ENCODE measurements around the gene PHLDA1. TPM values are rescaled to one million over a fixed set of nuclear protein-coding genes. Genes with fewer than 3 reads are reported as not detected.

The PHLDA1 gene
- total RNA-seq, 1 experiment from 2014 or later: 46.2 TPM

- intact Hi-C loops (cut with micrococcal nuclease; ENCODE audit: unreplicated experiment): no loop called here
- H3K9me3 Mint-ChIP-seq (ENCODE audit: unreplicated experiment): no peaks in the 10 kb centered on the region
- no peak overlapping the region for H3K4me3 ChIP-seq (ENCODE audit: low read depth, low read length)
- ChIA-PET POLR2A (interaction anchor here (0.6 kb wide), 1 partner anchor 299 kb away, joined by 6 read pairs; no protein-coding TSS in a partner anchor), CTCF (interaction anchor here (0.7 to 0.9 kb wide), 2 partner anchors 422 to 515 kb away, joined by 3 read pairs; no protein-coding TSS in a partner anchor)
- DNase-seq: no peak
- no peaks in the 10 kb centered on the region for H3K9me3 ChIP-seq
- peaks cover 4% of the 10 kb centered on the region for H3K4me1 Mint-ChIP-seq (ENCODE audit: low read depth, unreplicated experiment)
- TF ChIP-seq CTCF (IDR thresholded peaks at IDR 0.05; ENCODE audit: insufficient read depth in 1 of 2, low read depth in 1 of 2, low read length in 1 of 2, severe bottlenecking in 1 of 2, unreplicated experiment in 1 of 2): no peak
- H3K27me3 Mint-ChIP-seq (ENCODE audit: insufficient read depth, unreplicated experiment): no peaks in the 10 kb centered on the region
- no peaks in the 10 kb centered on the region for H3K27me3 ChIP-seq (replicated peaks; ENCODE audit: control insufficient read depth, insufficient read depth, low read length)
- H3K4me1 ChIP-seq: peaks cover 15% of the 10 kb centered on the region
- H3K4me3 Mint-ChIP-seq (ENCODE audit: unreplicated experiment): no peak overlapping the region
- H3K27ac Mint-ChIP-seq (ENCODE audit: unreplicated experiment): no peak overlapping the region
- BruUV-seq (replicated peaks): no TSS peak
- no peaks in the 10 kb centered on the region for H3K36me3 ChIP-seq (ENCODE audit: control insufficient read depth, insufficient read depth, low read length)
- H3K36me3 Mint-ChIP-seq (ENCODE audit: insufficient read depth, unreplicated experiment): peaks cover 50% of the 10 kb centered on the region
Observed at GRCh38 chr12:76043377-76043776, 11.8 kb upstream of the PHLDA1 start.

- intact Hi-C loops (cut with micrococcal nuclease; ENCODE audit: unreplicated experiment): no loop called here
- no peak for DNase-seq
- H3K27me3 ChIP-seq (replicated peaks; ENCODE audit: control insufficient read depth, insufficient read depth, low read length): no peaks in the 10 kb centered on the region
- peaks cover 15% of the 10 kb centered on the region for H3K4me1 Mint-ChIP-seq (ENCODE audit: low read depth, unreplicated experiment)
- BruUV-seq (replicated peaks): no TSS peak
- TF ChIP-seq CTCF (IDR thresholded peaks at IDR 0.05; ENCODE audit: insufficient read depth in 1 of 2, low read depth in 1 of 2, low read length in 1 of 2, severe bottlenecking in 1 of 2, unreplicated experiment in 1 of 2): no peak
- no peak overlapping the region for H3K4me3 ChIP-seq (ENCODE audit: low read depth, low read length)
- no peaks in the 10 kb centered on the region for H3K27me3 Mint-ChIP-seq (ENCODE audit: insufficient read depth, unreplicated experiment)
- H3K27ac Mint-ChIP-seq (ENCODE audit: unreplicated experiment): no peak overlapping the region
- H3K4me1 ChIP-seq: peaks cover 27% of the 10 kb centered on the region
- no peaks in the 10 kb centered on the region for H3K36me3 ChIP-seq (ENCODE audit: control insufficient read depth, insufficient read depth, low read length)
- ChIA-PET CTCF (interaction anchor here (1.1 kb wide), 1 partner anchor 531 kb away, joined by 3 read pairs; the partner anchor contains the start of gene KRR1), POLR2A (no interaction called here)
- H3K36me3 Mint-ChIP-seq (ENCODE audit: insufficient read depth, unreplicated experiment): peaks cover 55% of the 10 kb centered on the region
- no peaks in the 10 kb centered on the region for H3K9me3 Mint-ChIP-seq (ENCODE audit: unreplicated experiment)
- no peak overlapping the region for H3K4me3 Mint-ChIP-seq (ENCODE audit: unreplicated experiment)
- H3K9me3 ChIP-seq: no peaks in the 10 kb centered on the region
Observed at GRCh38 chr12:76042147-76042546, 10.6 kb upstream of the PHLDA1 start.

GRCh38 chr12:76041406-76041805 lies 9.8 kb upstream of the PHLDA1 start:
- peaks cover 47% of the 10 kb centered on the region for H3K36me3 Mint-ChIP-seq (ENCODE audit: insufficient read depth, unreplicated experiment)
- H3K27me3 Mint-ChIP-seq (ENCODE audit: insufficient read depth, unreplicated experiment): no peaks in the 10 kb centered on the region
- ChIA-PET CTCF (interaction anchor here (1.1 kb wide), 1 partner anchor 530 kb away, joined by 3 read pairs; the partner anchor contains the start of gene KRR1), POLR2A (interaction anchor here (1.6 kb wide), 1 partner anchor 10 kb away, joined by 6 read pairs; the partner anchor contains the start of gene PHLDA1)
- H3K9me3 Mint-ChIP-seq (ENCODE audit: unreplicated experiment): no peaks in the 10 kb centered on the region
- no peak overlapping the region for H3K27ac Mint-ChIP-seq (ENCODE audit: unreplicated experiment)
- intact Hi-C loops (cut with micrococcal nuclease; ENCODE audit: unreplicated experiment): no loop called here
- no peak for DNase-seq
- no peaks in the 10 kb centered on the region for H3K9me3 ChIP-seq
- H3K4me1 Mint-ChIP-seq (ENCODE audit: low read depth, unreplicated experiment): peaks cover 17% of the 10 kb centered on the region
- no peaks in the 10 kb centered on the region for H3K27me3 ChIP-seq (replicated peaks; ENCODE audit: control insufficient read depth, insufficient read depth, low read length)
- no peaks in the 10 kb centered on the region for H3K36me3 ChIP-seq (ENCODE audit: control insufficient read depth, insufficient read depth, low read length)
- no peak overlapping the region for H3K4me3 Mint-ChIP-seq (ENCODE audit: unreplicated experiment)
- peaks cover 27% of the 10 kb centered on the region for H3K4me1 ChIP-seq
- no TSS peak for BruUV-seq (replicated peaks)
- no peak overlapping the region for H3K4me3 ChIP-seq (ENCODE audit: low read depth, low read length)
- TF ChIP-seq CTCF (IDR thresholded peaks at IDR 0.05; ENCODE audit: insufficient read depth in 1 of 2, low read depth in 1 of 2, low read length in 1 of 2, severe bottlenecking in 1 of 2, unreplicated experiment in 1 of 2): no peak
